GM12878 (cell line): Measurements from ENCODE around the gene CXCR6. TPM values are rescaled to one million over a fixed set of nuclear protein-coding genes. Genes with fewer than 3 reads are reported as not detected.
"Not testable (repeated sequence)": the region's sequence is repeated elsewhere in the genome, so short reads cannot be mapped to it uniquely, and the experiment has no call there.

Experiments
- ATAC-seq: fragments of 200-7000 bp; cut with Tn5 transposase; 3 replicates; pipeline ENCODE4 v1.9.1; 2020; ENCODE audit warnings: mild to moderate bottlenecking, moderate library complexity
- BruUV-seq: library from RNA; stranded (reverse); fragments of 400-500 nt; replicated peaks from 2 replicates; lab custom pipeline; 2021; lab: Mats Ljungman, UMichigan
- CTCF ChIA-PET: fragments of 300-600 bp; sonication (Branson Sonifier 250); formaldehyde crosslinking; extraction: SDS; loops from one replicate; lab custom pipeline; 2021; ENCODE audit warnings: inconsistent platforms; lab: Yijun Ruan, JAX
- POLR2A ChIA-PET: fragments of 350-600 bp; formaldehyde crosslinking; extraction: SDS; loops from one replicate; lab custom pipeline; 2021; ENCODE audit warnings: inconsistent platforms; lab: Charles Lee
- RAD21 ChIA-PET: fragments of 300-600 bp; sonication (Branson Sonifier 250); formaldehyde crosslinking; loops from one replicate; lab custom pipeline; 2023; ENCODE audit warnings: antibody characterized with exemption; ENCODE audit not compliant: unreplicated experiment; lab: Charles Lee
- SMC1A ChIA-PET: fragments of 300-600 bp; sonication (Branson Sonifier 250); formaldehyde crosslinking; loops from one replicate; lab custom pipeline; 2023; ENCODE audit not compliant: unreplicated experiment, uncharacterized antibody; lab: Charles Lee
- DNase-seq: peaks from one replicate; pipeline ENCODE4 v3.0.0-alpha.2; 2011; ENCODE audit warnings: low read depth, low spot score
- FAIRE-seq: peaks from 3 replicates; lab custom pipeline; 2011; peaks lifted over from hg19 to GRCh38; lab: Jason Lieb, UNC
- H2AFZ ChIP-seq: 2 replicates; pipeline ENCODE4 v1.6.0; 2011; ENCODE audit warnings: low read depth, low read length, control low read depth; ENCODE audit not compliant: control insufficient read depth
- H3K27ac ChIP-seq: 2 replicates; pipeline ENCODE4 v1.5.1; 2011; ENCODE audit warnings: control low read depth; ENCODE audit not compliant: control insufficient read depth, insufficient read depth
- H3K27me3 ChIP-seq, 2 experiments: replicated peaks in 1 of 2; 2 replicates each; pipeline versions ENCODE4 v1.6.0 to v1.6.1; 2011; ENCODE audit warnings: low read length in 1 of 2; ENCODE audit not compliant: control insufficient read depth in 2 of 2, insufficient read depth in 2 of 2
- H3K36me3 ChIP-seq, 2 experiments: 2 replicates each; pipeline ENCODE4 v1.5.1; 2011; ENCODE audit warnings: low read length in 1 of 2; ENCODE audit not compliant: control insufficient read depth in 2 of 2, insufficient read depth in 2 of 2
- H3K4me1 ChIP-seq: 2 replicates; pipeline ENCODE4 v1.6.1; 2011; ENCODE audit warnings: mild to moderate bottlenecking, low read length, moderate library complexity, mixed read lengths; ENCODE audit not compliant: control insufficient read depth, insufficient read depth
- H3K4me2 ChIP-seq: 2 replicates; pipeline ENCODE4 v1.6.0; 2011; ENCODE audit warnings: control low read depth; ENCODE audit not compliant: control insufficient read depth, insufficient read depth
- H3K4me3 ChIP-seq: fragments of 200-600 bp; sonication (generic); 2 replicates; pipeline ENCODE4 v1.5.1; 2016
- H3K79me2 ChIP-seq: 2 replicates; pipeline ENCODE4 v1.6.0; 2011; ENCODE audit warnings: low read length; ENCODE audit not compliant: control insufficient read depth, insufficient read depth
- H3K9ac ChIP-seq: 2 replicates; pipeline ENCODE4 v1.8.0; 2011; ENCODE audit warnings: low read length, control low read depth, mixed read lengths; ENCODE audit not compliant: control insufficient read depth, insufficient read depth
- H3K9me3 ChIP-seq: replicated peaks from 3 replicates; pipeline ENCODE4 v1.5.1; 2011; ENCODE audit warnings: mild to moderate bottlenecking, low read length; ENCODE audit not compliant: control insufficient read depth, insufficient read depth
- H4K20me1 ChIP-seq: 2 replicates; pipeline ENCODE4 v1.6.0; 2011; ENCODE audit not compliant: control insufficient read depth, insufficient read depth
- EGR1 ChIP-seq, 2 experiments: IDR thresholded peaks; 1 replicate in 1 of 2; 2 replicates in 1 of 2; pipeline ENCODE4 v1.6.1; 2011 to 2012; ENCODE audit warnings: low read depth in 2 of 2, low read length in 2 of 2, borderline replicate concordance in 1 of 2, mild to moderate bottlenecking in 1 of 2, moderate library complexity in 1 of 2
- GATAD2B ChIP-seq: fragments of 450-650 bp; conservative IDR thresholded peaks from 2 replicates; pipeline ENCODE4 v1.6.1; 2017; ENCODE audit warnings: low read depth, mild to moderate bottlenecking, moderate library complexity
- HCFC1 ChIP-seq: fragments of 150-350 bp; IDR thresholded peaks from 2 replicates; pipeline ENCODE4 v1.6.1; 2014; ENCODE audit warnings: low read length
- IKZF1 ChIP-seq: fragments of 450-650 bp; conservative IDR thresholded peaks from 2 replicates; pipeline ENCODE4 v1.6.1; 2017; ENCODE audit warnings: antibody characterized with exemption, mild to moderate bottlenecking
- IRF5 ChIP-seq: fragments of 450-650 bp; IDR thresholded peaks from 2 replicates; pipeline ENCODE4 v1.6.1; 2017; ENCODE audit warnings: borderline replicate concordance
- JUNB ChIP-seq: IDR thresholded peaks from 2 replicates; pipeline ENCODE4 v1.6.1; 2016; ENCODE audit warnings: antibody characterized with exemption, mild to moderate bottlenecking
- KAT2A ChIP-seq: conservative IDR thresholded peaks from 2 replicates; pipeline ENCODE4 v1.6.1; 2011; ENCODE audit warnings: low read depth, low read length; ENCODE audit not compliant: control insufficient read depth
- MEF2A ChIP-seq: IDR thresholded peaks from 2 replicates; pipeline ENCODE4 v1.6.1; 2011; ENCODE audit warnings: low read depth, mild to moderate bottlenecking, low read length, moderate library complexity; ENCODE audit not compliant: insufficient read depth
- PKNOX1 ChIP-seq: fragments of 450-650 bp; IDR thresholded peaks from 2 replicates; pipeline ENCODE4 v1.6.1; 2016; ENCODE audit warnings: mild to moderate bottlenecking
- POLR2AphosphoS2 ChIP-seq: IDR thresholded peaks from 2 replicates; pipeline ENCODE4 v1.6.1; 2011; ENCODE audit warnings: low read depth, mild to moderate bottlenecking, low read length, improper control_type of control experiment, moderate library complexity
- TAF1 ChIP-seq: IDR thresholded peaks from 2 replicates; pipeline ENCODE4 v1.6.1; 2011; ENCODE audit warnings: mild to moderate bottlenecking, low read depth, low read length, borderline replicate concordance
- ZBTB11 ChIP-seq: fragments of 450-650 bp; formaldehyde crosslinking; IDR thresholded peaks from 2 replicates; pipeline ENCODE4 v1.5.0; 2022; ENCODE audit warnings: mild to moderate bottlenecking, missing genetic modification characterization
- WGBS: methylation state at CpG from one replicate; pipeline ENCODE4 v1.1.6; 2016; ENCODE audit warnings: low lambda C conversion rate; ENCODE audit not compliant: insufficient replicate concordance, insufficient coverage; ENCODE audit errors: missing lambda C conversion rate; 5-methylcytosine and 5-hydroxymethylcytosine counted together
- in situ Hi-C: fragments of 300-500 bp; cut with MboI; formaldehyde crosslinking; loops from 9 replicates; pipeline ENCODE4 v1.14.3; 2018; ENCODE audit warnings: mixed read lengths
- intact Hi-C: fragments of 100-400 bp; cut with micrococcal nuclease; formaldehyde crosslinking; loops from one replicate; pipeline ENCODE4 v1.14.2; 2022; ENCODE audit not compliant: unreplicated experiment
- polyA plus RNA-seq, 11 experiments: library from polyadenylated mRNA; depleted of rRNA in 4 of 11; unstranded in 6 of 11; stranded (reverse) in 5 of 11; fragments of >200 nt; fragmentation: Nextera tagmentation in 4 of 11; fragmentation: Illumina TruSeq in 1 of 11; extraction: Ambion mirVana in 4 of 11; extraction: Trizol in 1 of 11; gene quantifications; 1 replicate in 1 of 11; 2 replicates in 10 of 11; pipeline versions ENCODE4 v1.2.1 to v1.2.3, GENCODE V29; 2011 to 2016; ENCODE audit warnings: inconsistent platforms in 2 of 11, missing spikeins in 2 of 11, low read depth in 1 of 11
- total RNA-seq, 4 experiments: library from RNA; depleted of rRNA in 3 of 4; stranded (reverse); fragments of >200 nt in 3 of 4; fragmentation: Illumina TruSeq in 1 of 4; extraction: Trizol in 1 of 4; gene quantifications; 2 replicates each; pipeline versions ENCODE4 v1.2.1 to v1.2.3, GENCODE V29; 2013 to 2021
- TF ChIP-seq, protein P1 (sequence below): IDR thresholded peaks from 2 replicates; pipeline ENCODE4 v1.6.1; 2012; ENCODE audit warnings: low read depth, low read length, improper control_type of control experiment

The CXCR6 gene
- total and polyA plus RNA-seq, 10 of the 15 experiments (the other 5 are each of a cell fraction or from before 2014, with no cell fraction given): 0.04 to 0.20 (median 0.12) TPM; not detected in 5

DNA sequence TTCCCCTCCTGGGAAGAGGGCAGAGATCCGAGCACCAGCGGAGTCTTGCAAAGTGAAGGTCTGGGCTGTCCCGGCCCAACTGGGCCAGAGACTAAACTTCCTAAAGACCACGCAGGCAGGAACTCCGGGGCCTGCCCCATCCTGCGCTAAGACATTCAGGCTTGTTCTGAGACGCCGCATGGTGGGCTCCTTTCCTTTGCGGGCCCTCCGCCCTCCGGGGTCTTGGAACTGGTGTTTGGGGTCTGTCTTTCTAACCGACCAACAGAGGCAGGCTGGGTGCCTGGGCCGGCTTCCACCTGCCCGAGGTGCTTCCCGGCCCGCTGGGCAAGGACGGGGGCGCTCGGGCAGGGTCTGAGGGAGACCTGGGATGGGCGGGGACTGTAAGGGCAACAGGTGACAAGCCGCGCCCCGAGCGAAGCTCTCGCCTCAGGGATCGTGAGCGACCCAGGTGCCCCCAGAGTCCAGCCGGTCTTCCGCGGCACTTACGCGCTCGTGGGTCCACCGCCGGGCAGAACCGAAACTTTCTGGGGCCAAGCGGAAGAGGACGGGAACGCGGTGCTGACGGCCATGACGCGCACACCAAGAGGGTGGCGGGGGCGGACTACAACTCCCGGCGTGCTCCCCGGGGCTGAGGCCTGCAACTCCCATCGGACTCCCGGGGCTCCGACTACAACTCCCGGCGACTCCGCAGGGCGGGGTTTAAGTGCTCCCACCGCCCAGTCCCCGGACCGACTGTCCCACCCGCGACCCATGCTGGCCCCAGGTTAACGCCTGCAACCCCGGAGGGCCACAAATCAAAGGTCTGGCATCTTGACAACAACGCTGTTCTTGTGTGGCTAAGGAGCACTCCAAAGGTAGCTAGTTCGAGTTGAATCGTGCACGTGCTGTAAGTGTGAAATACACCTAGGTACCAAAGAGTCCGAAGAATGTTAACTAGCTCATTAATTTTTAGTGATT lies 52.2 kb downstream of the CXCR6 start, which contains the start of gene FYCO1 (continued):
- TF ChIP-seq ZBTB11 (CRISPR knock-in tag) (no peak), KAT2A (no peak), GATAD2B (peak; percentile 87; the same call in 1 of the 2 replicates), HCFC1 (peak; percentile 96), TAF1 (no peak), POLR2AphosphoS2 (no peak; the same call in 1 of the 2 replicates), MEF2A (no peak), JUNB (no peak), IRF5 (no peak), PKNOX1 (0 out of 2 replicates have a peak, but pooled peaks have one; percentile 27), EGR1 (IDR thresholded peaks at IDR 0.05; ENCODE audit: borderline replicate concordance in 1 of 2, low read depth in 2 of 2, low read length in 2 of 2) (peak in 1 of 2 experiments; percentile 84; a peak in 2 of 3 replicates), IKZF1 (peak; percentile 98)
- TF ChIP-seq, protein P1, sequence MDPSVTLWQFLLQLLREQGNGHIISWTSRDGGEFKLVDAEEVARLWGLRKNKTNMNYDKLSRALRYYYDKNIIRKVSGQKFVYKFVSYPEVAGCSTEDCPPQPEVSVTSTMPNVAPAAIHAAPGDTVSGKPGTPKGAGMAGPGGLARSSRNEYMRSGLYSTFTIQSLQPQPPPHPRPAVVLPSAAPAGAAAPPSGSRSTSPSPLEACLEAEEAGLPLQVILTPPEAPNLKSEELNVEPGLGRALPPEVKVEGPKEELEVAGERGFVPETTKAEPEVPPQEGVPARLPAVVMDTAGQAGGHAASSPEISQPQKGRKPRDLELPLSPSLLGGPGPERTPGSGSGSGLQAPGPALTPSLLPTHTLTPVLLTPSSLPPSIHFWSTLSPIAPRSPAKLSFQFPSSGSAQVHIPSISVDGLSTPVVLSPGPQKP: peak; percentile 69

DNA sequence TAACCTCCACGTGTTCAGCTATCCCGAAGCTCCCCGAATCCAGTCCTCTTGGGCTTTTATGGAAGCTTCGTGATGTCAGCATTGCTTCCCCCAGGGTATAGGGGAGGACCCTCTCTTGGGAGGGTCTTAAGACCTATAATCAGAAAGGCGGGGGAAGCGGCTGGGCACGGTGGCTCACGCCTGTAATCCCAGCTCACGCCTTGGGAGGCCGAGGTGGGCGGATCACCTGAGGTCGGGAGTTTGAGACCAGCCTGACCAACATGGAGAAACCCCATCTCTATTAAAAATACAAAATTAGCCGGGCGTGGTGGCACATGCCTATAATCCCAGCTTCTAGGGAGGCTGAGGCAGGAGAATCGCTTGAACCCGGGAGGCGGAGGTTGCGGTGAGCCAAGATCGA lies 54.2 kb downstream of the CXCR6 start:
- H3K36me3 ChIP-seq, H3K4me2 ChIP-seq, RAD21 ChIA-PET, in situ Hi-C loops, H2AFZ ChIP-seq, POLR2A ChIA-PET, H3K4me3 ChIP-seq, H3K27ac ChIP-seq, BruUV-seq, DNase-seq, H3K27me3 ChIP-seq, H3K9ac ChIP-seq, intact Hi-C loops, H4K20me1 ChIP-seq, ATAC-seq, H3K9me3 ChIP-seq, FAIRE-seq: not testable (repeated sequence)
- ChIA-PET SMC1A (interaction anchor here (1.7 to 5.7 kb wide), 2 partner anchors 58 to 61 kb away, joined by 3 to 30 read pairs; no protein-coding TSS in a partner anchor), CTCF (interaction anchor here (2.6 kb wide), 1 partner anchor 80 kb away, joined by 15 read pairs; no protein-coding TSS in a partner anchor)
- H3K79me2 ChIP-seq: peaks cover 16% of the 10 kb centered on the region
- H3K4me1 ChIP-seq: peaks cover 22% of the 10 kb centered on the region
- WGBS: 85% methylated on average over 19 of the region's 19 CpGs
